HepG2 (cell line): ENCODE data around the gene NFE2. TPM values are rescaled to one million over a fixed set of nuclear protein-coding genes. Genes with fewer than 3 reads are reported as not detected.

Source experiments
- ARID2 ChIP-seq: sonication (generic); formaldehyde crosslinking; IDR thresholded peaks from 2 replicates; pipeline ENCODE4 v1.8.1; 2022; ENCODE audit warnings: mild to moderate bottlenecking, missing genetic modification reagents, borderline replicate concordance
- ATF4 ChIP-seq, 2 experiments: fragments of 450-650 bp in 1 of 2; sonication (generic) in 1 of 2; formaldehyde crosslinking; IDR thresholded peaks; 2 replicates each; pipeline versions ENCODE4 v1.5.0 to v1.8.0; 2020 to 2022; ENCODE audit warnings: mild to moderate bottlenecking in 1 of 2, missing genetic modification reagents in 1 of 2
- BRD4 ChIP-seq: sonication (generic); formaldehyde crosslinking; IDR thresholded peaks from 2 replicates; pipeline ENCODE4 v1.4.0; 2020; ENCODE audit warnings: missing genetic modification reagents
- CCDC6 ChIP-seq: sonication (generic); formaldehyde crosslinking; IDR thresholded peaks from 2 replicates; pipeline ENCODE4 v1.8.1; 2022; ENCODE audit warnings: mild to moderate bottlenecking, missing genetic modification reagents, moderate library complexity
- ESRRA ChIP-seq: sonication (generic); formaldehyde crosslinking; IDR thresholded peaks from 2 replicates; pipeline ENCODE4 v1.5.1; 2020; ENCODE audit warnings: mild to moderate bottlenecking, low read depth, missing genetic modification reagents
- MAX ChIP-seq: IDR thresholded peaks from 2 replicates; pipeline ENCODE4 v1.6.1; 2012; ENCODE audit warnings: inconsistent platforms
- MAZ ChIP-seq, 2 experiments: sonication (generic) in 1 of 2; formaldehyde crosslinking in 1 of 2; IDR thresholded peaks; 2 replicates each; pipeline versions ENCODE4 v1.5.0 to v1.6.1; 2012 to 2020; ENCODE audit warnings: low read depth in 2 of 2, mild to moderate bottlenecking in 2 of 2, borderline replicate concordance in 1 of 2, improper control_type of control experiment in 1 of 2, low read length in 1 of 2, missing genetic modification reagents in 1 of 2, moderate library complexity in 1 of 2
- MYPOP ChIP-seq: sonication (generic); formaldehyde crosslinking; IDR thresholded peaks from 2 replicates; pipeline ENCODE4 v1.8.1; 2023; ENCODE audit warnings: mild to moderate bottlenecking, moderate library complexity, missing genetic modification reagents
- NFKBIZ ChIP-seq: IDR thresholded peaks from 2 replicates; pipeline ENCODE4 v1.6.1; 2018; ENCODE audit warnings: missing genetic modification reagents, missing compliant biosample characterization
- NR2C2 ChIP-seq: sonication (generic); formaldehyde crosslinking; IDR thresholded peaks from 2 replicates; pipeline ENCODE4 v1.4.0; 2020; ENCODE audit warnings: missing genetic modification reagents, mild to moderate bottlenecking, moderate library complexity, borderline replicate concordance
- POGK ChIP-seq: sonication (generic); formaldehyde crosslinking; conservative IDR thresholded peaks from 2 replicates; pipeline ENCODE4 v1.8.0; 2022; ENCODE audit warnings: mild to moderate bottlenecking, moderate library complexity, missing genetic modification reagents
- SP5 ChIP-seq: IDR thresholded peaks from 2 replicates; pipeline ENCODE4 v1.6.1; 2016; ENCODE audit warnings: low read depth, borderline replicate concordance
- ZBTB25 ChIP-seq: IDR thresholded peaks from 2 replicates; pipeline ENCODE4 v1.6.1; 2018; ENCODE audit warnings: missing genetic modification reagents
- ZBTB46 ChIP-seq: sonication (generic); formaldehyde crosslinking; IDR thresholded peaks from 2 replicates; pipeline ENCODE4 v1.4.0; 2020; ENCODE audit warnings: mild to moderate bottlenecking, missing genetic modification reagents, borderline replicate concordance
- ZBTB7B ChIP-seq: sonication (generic); formaldehyde crosslinking; IDR thresholded peaks from 2 replicates; pipeline ENCODE4 v1.4.0; 2020; ENCODE audit warnings: missing genetic modification reagents
- ZKSCAN1 ChIP-seq: fragments of 150-350 bp; IDR thresholded peaks from 2 replicates; pipeline ENCODE4 v1.6.1; 2014; ENCODE audit warnings: low read length
- ZNF282 ChIP-seq: fragments of 450-650 bp; IDR thresholded peaks from 2 replicates; pipeline ENCODE4 v1.6.1; 2018; ENCODE audit not compliant: partially characterized antibody
- ZNF503 ChIP-seq: sonication (generic); formaldehyde crosslinking; IDR thresholded peaks from 2 replicates; pipeline ENCODE4 v1.4.0; 2020; ENCODE audit warnings: missing genetic modification reagents
- ZNF607 ChIP-seq: sonication (generic); formaldehyde crosslinking; IDR thresholded peaks from 2 replicates; pipeline ENCODE4 v1.5.1; 2020; ENCODE audit warnings: missing genetic modification reagents, mild to moderate bottlenecking, borderline replicate concordance
- polyA plus RNA-seq, 8 experiments: library from polyadenylated mRNA; depleted of rRNA in 3 of 8; stranded (reverse) in 7 of 8; unstranded in 1 of 8; fragments of >200 nt; fragmentation: Illumina TruSeq in 4 of 8; extraction: Trizol in 4 of 8; gene quantifications; 2 replicates each; pipeline versions ENCODE4 v1.2.1 to v1.2.3, GENCODE V29; 2011 to 2016; ENCODE audit warnings: low read depth in 4 of 8, missing spikeins in 1 of 8, mixed read lengths in 1 of 8; ENCODE audit not compliant: insufficient read depth in 1 of 8
- total RNA-seq, 5 experiments: library from RNA; depleted of rRNA; stranded (reverse); fragments of >200 nt; fragmentation: Illumina TruSeq; extraction: Trizol; gene quantifications; 2 replicates each; pipeline ENCODE4 v1.2.3, GENCODE V29; 2016; ENCODE audit warnings: low read depth in 1 of 5

Gene NFE2
- total and polyA plus RNA-seq, 2 of the 13 experiments (the other 11 are each of a cell fraction or from before 2014, with no cell fraction given): 4.5 to 7.8 TPM

GRCh38 chr12:54304187-54304810 lies 3.5 kb upstream of the NFE2 start (continued):
- TF ChIP-seq ZBTB7B (CRISPR knock-in tag): peak; percentile 87
- peak; percentile 41; the same call in 1 of the 2 replicates for TF ChIP-seq ZBTB25
- peak; percentile 47; the same call in 1 of the 2 replicates for TF ChIP-seq MYPOP (CRISPR knock-in tag)
- no peak for TF ChIP-seq ZNF282
- 0 out of 2 replicates have a peak, but pooled peaks have one; percentile 56 for TF ChIP-seq NFKBIZ (CRISPR knock-in tag)
- peak; percentile 55; the same call in 1 of the 2 replicates for TF ChIP-seq NR2C2 (CRISPR knock-in tag)
- TF ChIP-seq ZKSCAN1: no peak
- no peak for TF ChIP-seq ESRRA
- TF ChIP-seq POGK (CRISPR knock-in tag): peak; percentile 79
- TF ChIP-seq ZBTB46: no peak
- TF ChIP-seq ZNF607 (CRISPR knock-in tag): peak; percentile 40; the same call in 1 of the 2 replicates
- peak; percentile 82 for TF ChIP-seq MAZ (IDR thresholded peaks at IDR 0.05; ENCODE audit: borderline replicate concordance, low read depth, low read length)
- TF ChIP-seq MAZ (CRISPR knock-in tag; IDR thresholded peaks at IDR 0.05; ENCODE audit: low read depth): peak; percentile 68
- peak in 1 of 2 experiments; percentile 68; a peak in 2 of 4 replicates for TF ChIP-seq ATF4 (CRISPR knock-in tag; IDR thresholded peaks at IDR 0.05)
- TF ChIP-seq ARID2 (CRISPR knock-in tag): peak; percentile 52; the same call in 1 of the 2 replicates
- peak; percentile 50; the same call in 1 of the 2 replicates for TF ChIP-seq MAX
- TF ChIP-seq SP5 (CRISPR knock-in tag): peak; percentile 83
- 0 out of 2 replicates have a peak, but pooled peaks have one; percentile 49 for TF ChIP-seq CCDC6 (CRISPR knock-in tag)
- TF ChIP-seq ZNF503 (CRISPR knock-in tag): peak; percentile 51; the same call in 1 of the 2 replicates
- TF ChIP-seq BRD4 (CRISPR knock-in tag): 0 out of 2 replicates have a peak, but pooled peaks have one; percentile 57
